Measurements from ENCODE around the gene CD7.

DNA sequence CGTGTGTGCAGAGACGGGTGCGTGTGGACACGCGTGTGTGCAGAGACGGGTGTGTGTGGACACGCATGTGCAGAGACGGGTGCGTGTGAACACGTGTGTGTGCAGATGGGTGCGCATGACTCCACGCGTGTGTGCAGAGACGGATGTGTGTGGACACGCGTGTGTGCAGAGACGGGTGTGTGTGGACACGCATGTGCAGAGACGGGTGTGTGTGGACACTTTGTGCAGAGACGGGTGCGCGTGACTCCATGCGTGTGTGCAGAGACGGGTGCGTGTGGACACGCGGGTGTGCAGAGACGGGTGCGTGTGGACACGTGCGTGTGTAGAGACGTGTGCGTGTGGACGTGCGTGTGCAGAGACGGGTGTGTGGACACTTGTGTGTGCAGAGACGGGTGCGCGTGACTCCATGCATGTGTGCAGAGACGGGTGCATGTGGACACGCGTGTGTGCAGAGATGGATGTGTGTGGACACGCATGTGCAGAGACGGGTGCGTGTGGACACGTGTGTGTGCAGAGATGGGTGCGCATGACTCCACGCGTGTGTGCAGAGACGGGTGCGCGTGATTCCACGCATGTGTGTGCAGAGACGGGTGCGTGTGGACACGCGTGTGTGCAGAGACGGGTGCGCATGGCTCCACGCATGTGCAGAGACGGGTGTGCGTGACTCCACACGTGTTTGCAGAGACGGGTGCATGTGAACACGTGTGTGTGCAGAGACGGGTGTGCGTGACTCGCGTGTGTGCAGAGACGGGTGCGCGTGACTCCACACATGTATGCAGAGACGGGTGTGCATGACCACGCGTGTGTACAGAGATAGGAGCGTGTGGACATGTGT is 1.6 kb upstream of the CD7 start:
- TF ChIP-seq SNAI2 (CRISPR knock-in tag; IDR thresholded peaks at IDR 0.05): no peak
- TF ChIP-seq ZC3H10 (CRISPR knock-in tag; IDR thresholded peaks at IDR 0.05): no peak
- TF ChIP-seq TOX (CRISPR knock-in tag; IDR thresholded peaks at IDR 0.05; ENCODE audit: borderline replicate concordance): no peak
- TF ChIP-seq ARNTL (CRISPR knock-in tag; IDR thresholded peaks at IDR 0.05; ENCODE audit: borderline replicate concordance, low read depth): no peak
- no peak for TF ChIP-seq ZFP3 (CRISPR knock-in tag; IDR thresholded peaks at IDR 0.05)
- TF ChIP-seq TCF4 (CRISPR knock-in tag; IDR thresholded peaks at IDR 0.05; ENCODE audit: borderline replicate concordance): no peak
- TF ChIP-seq, protein P1, sequence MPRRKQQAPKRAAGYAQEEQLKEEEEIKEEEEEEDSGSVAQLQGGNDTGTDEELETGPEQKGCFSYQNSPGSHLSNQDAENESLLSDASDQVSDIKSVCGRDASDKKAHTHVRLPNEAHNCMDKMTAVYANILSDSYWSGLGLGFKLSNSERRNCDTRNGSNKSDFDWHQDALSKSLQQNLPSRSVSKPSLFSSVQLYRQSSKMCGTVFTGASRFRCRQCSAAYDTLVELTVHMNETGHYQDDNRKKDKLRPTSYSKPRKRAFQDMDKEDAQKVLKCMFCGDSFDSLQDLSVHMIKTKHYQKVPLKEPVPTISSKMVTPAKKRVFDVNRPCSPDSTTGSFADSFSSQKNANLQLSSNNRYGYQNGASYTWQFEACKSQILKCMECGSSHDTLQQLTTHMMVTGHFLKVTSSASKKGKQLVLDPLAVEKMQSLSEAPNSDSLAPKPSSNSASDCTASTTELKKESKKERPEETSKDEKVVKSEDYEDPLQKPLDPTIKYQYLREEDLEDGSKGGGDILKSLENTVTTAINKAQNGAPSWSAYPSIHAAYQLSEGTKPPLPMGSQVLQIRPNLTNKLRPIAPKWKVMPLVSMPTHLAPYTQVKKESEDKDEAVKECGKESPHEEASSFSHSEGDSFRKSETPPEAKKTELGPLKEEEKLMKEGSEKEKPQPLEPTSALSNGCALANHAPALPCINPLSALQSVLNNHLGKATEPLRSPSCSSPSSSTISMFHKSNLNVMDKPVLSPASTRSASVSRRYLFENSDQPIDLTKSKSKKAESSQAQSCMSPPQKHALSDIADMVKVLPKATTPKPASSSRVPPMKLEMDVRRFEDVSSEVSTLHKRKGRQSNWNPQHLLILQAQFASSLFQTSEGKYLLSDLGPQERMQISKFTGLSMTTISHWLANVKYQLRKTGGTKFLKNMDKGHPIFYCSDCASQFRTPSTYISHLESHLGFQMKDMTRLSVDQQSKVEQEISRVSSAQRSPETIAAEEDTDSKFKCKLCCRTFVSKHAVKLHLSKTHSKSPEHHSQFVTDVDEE (CRISPR knock-in tag; IDR thresholded peaks at IDR 0.05): no peak
- TF ChIP-seq, protein P2, sequence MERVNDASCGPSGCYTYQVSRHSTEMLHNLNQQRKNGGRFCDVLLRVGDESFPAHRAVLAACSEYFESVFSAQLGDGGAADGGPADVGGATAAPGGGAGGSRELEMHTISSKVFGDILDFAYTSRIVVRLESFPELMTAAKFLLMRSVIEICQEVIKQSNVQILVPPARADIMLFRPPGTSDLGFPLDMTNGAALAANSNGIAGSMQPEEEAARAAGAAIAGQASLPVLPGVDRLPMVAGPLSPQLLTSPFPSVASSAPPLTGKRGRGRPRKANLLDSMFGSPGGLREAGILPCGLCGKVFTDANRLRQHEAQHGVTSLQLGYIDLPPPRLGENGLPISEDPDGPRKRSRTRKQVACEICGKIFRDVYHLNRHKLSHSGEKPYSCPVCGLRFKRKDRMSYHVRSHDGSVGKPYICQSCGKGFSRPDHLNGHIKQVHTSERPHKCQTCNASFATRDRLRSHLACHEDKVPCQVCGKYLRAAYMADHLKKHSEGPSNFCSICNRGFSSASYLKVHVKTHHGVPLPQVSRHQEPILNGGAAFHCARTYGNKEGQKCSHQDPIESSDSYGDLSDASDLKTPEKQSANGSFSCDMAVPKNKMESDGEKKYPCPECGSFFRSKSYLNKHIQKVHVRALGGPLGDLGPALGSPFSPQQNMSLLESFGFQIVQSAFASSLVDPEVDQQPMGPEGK (CRISPR knock-in tag; IDR thresholded peaks at IDR 0.05; ENCODE audit: borderline replicate concordance): no peak
